Measurements from ENCODE around the gene TLE4.

TLE4 gene

DNA sequence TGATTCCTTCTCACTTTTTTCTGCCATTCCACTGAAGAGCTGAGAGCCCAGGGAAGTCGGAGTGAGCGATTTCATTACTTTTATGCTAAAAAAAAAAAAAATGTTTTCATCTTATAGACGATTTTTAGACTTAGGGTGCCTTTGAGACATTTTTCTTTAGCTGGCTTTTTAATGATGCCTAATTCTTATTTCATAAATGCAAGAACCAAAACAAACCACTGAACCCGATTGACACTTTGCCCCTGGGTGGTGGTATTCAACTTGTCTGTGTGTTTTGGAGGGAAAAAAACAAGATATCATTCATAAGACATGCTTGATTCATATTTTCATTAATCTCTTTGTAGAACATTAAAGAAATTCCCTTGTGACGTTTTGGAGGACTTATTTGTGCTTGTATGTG, 2.4 kb downstream of the TLE4 start:
- H3K36me3 Mint-ChIP-seq (ENCODE audit: low read depth) = peaks cover 36% of the 10 kb centered on the region
- TF ChIP-seq, protein P1, sequence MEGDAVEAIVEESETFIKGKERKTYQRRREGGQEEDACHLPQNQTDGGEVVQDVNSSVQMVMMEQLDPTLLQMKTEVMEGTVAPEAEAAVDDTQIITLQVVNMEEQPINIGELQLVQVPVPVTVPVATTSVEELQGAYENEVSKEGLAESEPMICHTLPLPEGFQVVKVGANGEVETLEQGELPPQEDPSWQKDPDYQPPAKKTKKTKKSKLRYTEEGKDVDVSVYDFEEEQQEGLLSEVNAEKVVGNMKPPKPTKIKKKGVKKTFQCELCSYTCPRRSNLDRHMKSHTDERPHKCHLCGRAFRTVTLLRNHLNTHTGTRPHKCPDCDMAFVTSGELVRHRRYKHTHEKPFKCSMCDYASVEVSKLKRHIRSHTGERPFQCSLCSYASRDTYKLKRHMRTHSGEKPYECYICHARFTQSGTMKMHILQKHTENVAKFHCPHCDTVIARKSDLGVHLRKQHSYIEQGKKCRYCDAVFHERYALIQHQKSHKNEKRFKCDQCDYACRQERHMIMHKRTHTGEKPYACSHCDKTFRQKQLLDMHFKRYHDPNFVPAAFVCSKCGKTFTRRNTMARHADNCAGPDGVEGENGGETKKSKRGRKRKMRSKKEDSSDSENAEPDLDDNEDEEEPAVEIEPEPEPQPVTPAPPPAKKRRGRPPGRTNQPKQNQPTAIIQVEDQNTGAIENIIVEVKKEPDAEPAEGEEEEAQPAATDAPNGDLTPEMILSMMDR (IDR thresholded peaks at IDR 0.05) = no peak
- H3K27ac Mint-ChIP-seq = peak overlapping the region; percentile 98
- H3K4me3 Mint-ChIP-seq = peak overlapping the region; percentile 99
- no peak for DNase-seq
- peaks cover 61% of the 10 kb centered on the region for H3K4me1 Mint-ChIP-seq
- no peaks in the 10 kb centered on the region for H3K9me3 Mint-ChIP-seq
- peaks cover 3% of the 10 kb centered on the region for H3K27me3 Mint-ChIP-seq (ENCODE audit: low read depth, poor library complexity)

DNA sequence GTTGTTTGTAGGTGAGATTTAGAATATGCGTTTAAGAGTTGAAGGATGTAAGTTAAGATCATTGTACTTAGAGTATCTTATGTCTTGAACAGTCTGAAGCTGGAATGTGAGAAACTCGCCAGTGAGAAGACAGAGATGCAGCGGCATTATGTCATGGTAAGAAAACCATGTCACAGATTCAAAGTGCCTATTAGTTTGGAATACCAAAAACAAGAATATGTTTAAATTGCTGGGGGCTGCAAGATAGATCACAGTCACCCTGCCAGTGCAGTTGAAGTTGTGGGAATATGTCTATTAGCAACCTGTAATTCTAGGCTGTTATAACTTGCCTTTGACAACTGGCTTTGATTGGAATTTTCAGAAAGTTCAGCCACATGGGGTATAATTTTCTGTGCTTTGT, 3.0 kb downstream of the TLE4 start:
- Mint-ChIP-seq H3K9me3 (no peaks in the 10 kb centered on the region), H3K4me1 (peaks cover 66% of the 10 kb centered on the region), H3K4me3 (peak overlapping the region; percentile 99), H3K27ac (no peak overlapping the region), H3K27me3 (ENCODE audit: low read depth, poor library complexity) (peaks cover 3% of the 10 kb centered on the region), H3K36me3 (ENCODE audit: low read depth) (peaks cover 38% of the 10 kb centered on the region)
- no peak for DNase-seq
- TF ChIP-seq, protein P1 (IDR thresholded peaks at IDR 0.05) = no peak

DNA sequence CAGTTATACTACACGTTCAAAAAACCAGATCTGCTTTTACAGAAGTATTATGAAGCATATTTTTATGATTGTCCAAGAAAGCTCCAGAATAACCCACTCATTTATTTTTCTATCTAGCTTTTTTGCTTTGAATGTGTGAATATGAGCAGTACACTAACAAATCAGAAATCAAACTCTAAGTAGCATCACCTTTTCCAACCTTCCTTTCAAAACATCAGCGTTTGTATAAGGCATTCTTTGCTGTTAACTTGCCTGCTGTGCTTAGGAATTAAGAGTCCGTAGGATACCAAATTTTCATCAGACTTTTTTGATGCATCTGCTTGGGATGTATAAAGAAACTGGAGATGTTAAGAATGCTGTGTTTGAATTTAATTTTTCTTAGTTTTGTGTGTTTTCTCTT, 3.8 kb downstream of the TLE4 start:
- Mint-ChIP-seq H3K27ac (no peak overlapping the region), H3K9me3 (no peaks in the 10 kb centered on the region), H3K27me3 (ENCODE audit: low read depth, poor library complexity) (peaks cover under 1% of the 10 kb centered on the region), H3K4me1 (peaks cover 66% of the 10 kb centered on the region), H3K36me3 (ENCODE audit: low read depth) (peaks cover 44% of the 10 kb centered on the region), H3K4me3 (peak overlapping the region; percentile 99)
- TF ChIP-seq, protein P1 (IDR thresholded peaks at IDR 0.05) = no peak
- DNase-seq = no peak

DNA sequence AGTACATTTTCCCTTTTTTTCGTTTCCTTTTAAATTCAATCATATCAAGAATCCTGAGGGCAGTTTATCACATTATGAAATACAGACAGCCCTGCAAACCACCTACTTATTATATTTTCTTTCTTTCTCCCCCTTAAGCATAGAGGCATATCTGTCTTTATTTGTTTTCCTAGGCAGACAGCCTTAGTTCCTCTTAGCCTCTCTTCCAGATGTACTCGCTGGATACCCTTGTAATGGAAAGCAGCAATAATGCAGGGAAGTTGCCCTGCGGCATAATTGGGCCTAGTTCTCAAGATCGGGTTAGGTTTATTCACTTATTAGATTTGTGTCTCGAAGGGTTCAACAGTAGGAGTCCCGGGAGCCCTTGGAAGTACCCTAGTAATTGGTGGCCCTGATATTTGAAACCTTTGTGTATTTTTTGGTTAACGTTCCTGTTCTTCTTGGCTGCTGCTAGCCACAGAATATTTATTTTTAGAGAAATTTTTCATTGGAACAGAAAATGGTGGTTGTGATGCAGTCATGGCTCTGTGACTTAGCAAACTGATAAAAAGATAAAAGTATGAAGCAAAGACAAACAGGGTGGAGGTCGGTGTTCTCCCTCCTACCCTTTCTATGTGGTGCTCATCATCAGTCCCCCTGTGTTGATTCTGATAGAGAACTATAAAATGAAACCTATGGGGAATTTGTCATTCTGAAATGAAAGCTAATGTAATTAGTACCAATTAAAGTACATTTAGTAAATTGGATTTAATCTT, 6.4 kb downstream of the TLE4 start:
- Mint-ChIP-seq H3K27ac (peak overlapping the region; percentile 10), H3K27me3 (ENCODE audit: low read depth, poor library complexity) (no peaks in the 10 kb centered on the region), H3K4me1 (peaks cover 91% of the 10 kb centered on the region), H3K4me3 (peak overlapping the region; percentile 61), H3K36me3 (ENCODE audit: low read depth) (peaks cover 50% of the 10 kb centered on the region), H3K9me3 (no peaks in the 10 kb centered on the region)
- TF ChIP-seq, protein P1 (IDR thresholded peaks at IDR 0.05) = no peak
- no peak for DNase-seq

DNA sequence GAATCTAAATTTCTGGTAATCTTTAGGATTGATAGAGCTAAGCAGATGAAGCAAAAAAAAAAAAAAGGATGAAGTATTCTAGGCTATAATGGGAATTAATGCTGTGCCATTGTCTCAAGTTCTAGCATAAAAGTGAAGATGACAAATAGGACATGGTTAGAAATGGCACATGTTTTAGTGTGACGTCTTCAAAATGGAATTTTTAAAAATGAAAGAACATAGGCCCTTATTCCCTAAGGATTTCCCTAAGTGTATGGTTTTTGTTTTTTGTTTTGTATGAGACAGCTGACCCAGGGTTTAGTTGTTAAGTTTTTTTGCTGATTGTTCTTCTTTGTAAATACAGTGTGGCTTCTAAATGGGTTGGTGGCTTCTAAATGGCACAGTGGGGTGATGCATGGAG, 7.1 kb downstream of the TLE4 start:
- H3K9me3 Mint-ChIP-seq = no peaks in the 10 kb centered on the region
- DNase-seq = no peak
- H3K36me3 Mint-ChIP-seq (ENCODE audit: low read depth) = peaks cover 53% of the 10 kb centered on the region
- peak overlapping the region; percentile 11 for H3K4me3 Mint-ChIP-seq
- H3K27ac Mint-ChIP-seq = no peak overlapping the region
- TF ChIP-seq, protein P1 (IDR thresholded peaks at IDR 0.05) = no peak
- peaks cover 97% of the 10 kb centered on the region for H3K4me1 Mint-ChIP-seq
- no peaks in the 10 kb centered on the region for H3K27me3 Mint-ChIP-seq (ENCODE audit: low read depth, poor library complexity)

DNA sequence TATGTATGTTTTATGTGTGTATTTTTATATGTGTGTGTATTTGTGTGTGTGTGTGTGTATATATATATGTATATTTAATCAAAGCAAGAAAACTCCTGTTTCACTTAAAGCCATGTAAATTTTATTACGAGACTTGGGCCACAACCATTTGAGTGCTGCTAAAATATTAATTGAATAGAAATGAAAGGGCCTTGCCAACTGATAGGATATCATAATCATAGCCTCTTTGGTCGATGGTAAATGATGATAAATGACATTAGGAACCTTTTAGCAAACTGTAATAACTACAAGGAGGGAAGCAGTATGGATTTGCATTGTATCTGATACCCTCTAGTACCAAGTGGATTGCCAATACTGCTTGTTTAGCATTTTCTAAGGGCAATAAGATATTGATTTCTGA, 7.9 kb downstream of the TLE4 start:
- Mint-ChIP-seq H3K27me3 (ENCODE audit: low read depth, poor library complexity) (no peaks in the 10 kb centered on the region), H3K4me1 (peaks cover 98% of the 10 kb centered on the region), H3K4me3 (no peak overlapping the region), H3K9me3 (no peaks in the 10 kb centered on the region), H3K27ac (no peak overlapping the region), H3K36me3 (ENCODE audit: low read depth) (peaks cover 60% of the 10 kb centered on the region)
- TF ChIP-seq, protein P1 (IDR thresholded peaks at IDR 0.05) = no peak
- no peak for DNase-seq

Measured in nephron progenitor cell (in vitro differentiated cells).